ENCODE results near the gene CAGE1. TPM values are rescaled to one million over a fixed set of nuclear protein-coding genes. Genes with fewer than 3 reads are reported as not detected.

CAGE1 gene
- total and polyA plus RNA-seq, 4 experiments from 2014 or later, result 0.05 to 0.33 (median 0.17) TPM; not detected in 1

- peak overlapping the region; percentile 92 to 97 (median 94) for H3K4me3 Mint-ChIP-seq
- Histone ChIP-seq H3K4me1 (ENCODE audit: insufficient read depth, low read length) (peaks cover 30% of the 10 kb centered on the region), H3K4me3 (ENCODE audit: low read length in 2 of 2) (peak overlapping the region; percentile 91 to 99), H3K27me3 (ENCODE audit: insufficient read depth, low read length) (no peaks in the 10 kb centered on the region), H3K9me3 (ENCODE audit: control insufficient read depth in 1 of 2, low read length in 2 of 2) (no peaks in the 10 kb centered on the region), H3K27ac (ENCODE audit: low read depth, low read length) (peak overlapping the region; percentile 94), H3K36me3 (ENCODE audit: insufficient read depth, low read length) (no peaks in the 10 kb centered on the region)
- peak overlapping the region; percentile 97 to 100 (median 100) for H3K27ac Mint-ChIP-seq
- CTCF ChIA-PET (ENCODE audit: partially characterized antibody), result interaction anchor here (1.5 to 4.2 kb wide), 3 partner anchors 74 to 114 kb away, joined by 4 to 27 read pairs (median 6); no protein-coding TSS in a partner anchor
- no peaks in the 10 kb centered on the region for H3K27me3 Mint-ChIP-seq
- POLR2A ChIA-PET (ENCODE audit: partially characterized antibody), result interaction anchor here (0.5 to 3.1 kb wide), 8 partner anchors 10 to 674 kb away, joined by 3 to 37 read pairs (median 4); partner anchors contain the start of genes BLOC1S5, SNRNP48 and SSR1
- peak in 2 of 5 donors; percentile 63 to 83 for DNase-seq
- H3K9me3 Mint-ChIP-seq, result no peaks in the 10 kb centered on the region
- intact Hi-C loops (cut with micrococcal nuclease), result loop anchor here (10.0 kb wide), 1 partner anchor 1044 kb away; the partner anchor contains the start of gene SLC35B3
- H3K36me3 Mint-ChIP-seq, result peaks cover 20 to 32% of the 10 kb centered on the region in 2 donors
- H3K4me1 Mint-ChIP-seq, result peaks cover 32 to 51% (median 42%) of the 10 kb centered on the region in 4 donors
Observed at GRCh38 chr6:7390226-7390878, 810 bp upstream of the CAGE1 start.

- Histone ChIP-seq H3K4me3 (ENCODE audit: low read length in 2 of 2) (peak overlapping the region; percentile 91 to 99), H3K27me3 (ENCODE audit: insufficient read depth, low read length) (no peaks in the 10 kb centered on the region), H3K4me1 (ENCODE audit: insufficient read depth, low read length) (peaks cover 30% of the 10 kb centered on the region), H3K36me3 (ENCODE audit: insufficient read depth, low read length) (no peaks in the 10 kb centered on the region), H3K27ac (ENCODE audit: low read depth, low read length) (peak overlapping the region; percentile 94), H3K9me3 (ENCODE audit: control insufficient read depth in 1 of 2, low read length in 2 of 2) (no peaks in the 10 kb centered on the region)
- Mint-ChIP-seq H3K4me1 (peaks cover 32 to 51% (median 42%) of the 10 kb centered on the region in 4 donors), H3K4me3 (peak overlapping the region; percentile 92 to 97 (median 94)), H3K36me3 (peaks cover 13 to 25% of the 10 kb centered on the region in 2 donors), H3K9me3 (peaks cover 0 to 2% (median 0%) of the 10 kb centered on the region in 8 donors), H3K27ac (peak overlapping the region; percentile 97 to 100 (median 100)), H3K27me3 (no peaks in the 10 kb centered on the region)
- intact Hi-C loops (cut with micrococcal nuclease), result loop anchor here (1.0 to 2.0 kb wide), 4 partner anchors 76 to 675 kb away; partner anchors contain the start of genes BLOC1S5, SNRNP48 and SSR1
- DNase-seq, result no peak
- CTCF ChIA-PET (ENCODE audit: partially characterized antibody), result interaction anchor here (1.5 to 4.2 kb wide), 3 partner anchors 73 to 113 kb away, joined by 4 to 27 read pairs (median 6); no protein-coding TSS in a partner anchor
- POLR2A ChIA-PET (ENCODE audit: partially characterized antibody), result interaction anchor here (0.9 to 3.1 kb wide), 7 partner anchors 11 to 675 kb away, joined by 3 to 37 read pairs (median 4); partner anchors contain the start of genes BLOC1S5, SNRNP48 and SSR1
Observed at GRCh38 chr6:7389162-7389450, 436 bp downstream of the CAGE1 start.

- H3K27ac Mint-ChIP-seq, result peak overlapping the region in 1 of 7 donors; percentile 15
- ChIA-PET POLR2A (ENCODE audit: partially characterized antibody) (no interaction called here), CTCF (ENCODE audit: partially characterized antibody) (no interaction called here)
- H3K4me1 Mint-ChIP-seq, result no peaks in the 10 kb centered on the region
- peaks cover 0 to 2% (median 0%) of the 10 kb centered on the region in 8 donors for H3K9me3 Mint-ChIP-seq
- no peak overlapping the region for H3K27ac ChIP-seq (ENCODE audit: low read depth, low read length)
- no peak overlapping the region for H3K4me3 Mint-ChIP-seq
- intact Hi-C loops (cut with micrococcal nuclease), result no loop called here
- no peak overlapping the region for H3K4me3 ChIP-seq (ENCODE audit: low read length in 2 of 2)
- H3K27me3 ChIP-seq (ENCODE audit: insufficient read depth, low read length), result no peaks in the 10 kb centered on the region
- H3K27me3 Mint-ChIP-seq, result peaks cover 5% of the 10 kb centered on the region in 2 donors
- no peaks in the 10 kb centered on the region for H3K4me1 ChIP-seq (ENCODE audit: insufficient read depth, low read length)
- DNase-seq, result no peak
- H3K36me3 Mint-ChIP-seq, result no peaks in the 10 kb centered on the region
- no peaks in the 10 kb centered on the region for H3K36me3 ChIP-seq (ENCODE audit: insufficient read depth, low read length)
- H3K9me3 ChIP-seq (ENCODE audit: control insufficient read depth in 1 of 2, low read length in 2 of 2), result no peaks in the 10 kb centered on the region
Observed at GRCh38 chr6:7381092-7381491, 8.4 kb downstream of the CAGE1 start.

GRCh38 chr6:7378740-7379139 lies 10.8 kb downstream of the CAGE1 start:
- CTCF ChIA-PET (ENCODE audit: partially characterized antibody), result no interaction called here
- Mint-ChIP-seq H3K4me1 (no peaks in the 10 kb centered on the region), H3K9me3 (no peaks in the 10 kb centered on the region), H3K36me3 (no peaks in the 10 kb centered on the region), H3K27me3 (peaks cover 5% of the 10 kb centered on the region in 2 donors), H3K27ac (no peak overlapping the region), H3K4me3 (no peak overlapping the region)
- POLR2A ChIA-PET (ENCODE audit: partially characterized antibody), result no interaction called here
- no peak for DNase-seq
- no peak overlapping the region for H3K27ac ChIP-seq (ENCODE audit: low read depth, low read length)
- intact Hi-C loops (cut with micrococcal nuclease), result no loop called here
- H3K27me3 ChIP-seq (ENCODE audit: insufficient read depth, low read length), result no peaks in the 10 kb centered on the region
- H3K4me1 ChIP-seq (ENCODE audit: insufficient read depth, low read length), result no peaks in the 10 kb centered on the region
- H3K36me3 ChIP-seq (ENCODE audit: insufficient read depth, low read length), result no peaks in the 10 kb centered on the region
- no peaks in the 10 kb centered on the region for H3K9me3 ChIP-seq (ENCODE audit: control insufficient read depth in 1 of 2, low read length in 2 of 2)
- no peak overlapping the region for H3K4me3 ChIP-seq (ENCODE audit: low read length in 2 of 2)

- Mint-ChIP-seq H3K9me3 (no peaks in the 10 kb centered on the region), H3K27ac (no peak overlapping the region), H3K4me1 (no peaks in the 10 kb centered on the region), H3K4me3 (no peak overlapping the region), H3K36me3 (no peaks in the 10 kb centered on the region), H3K27me3 (peaks cover 5 to 6% of the 10 kb centered on the region in 2 donors)
- Histone ChIP-seq H3K4me3 (ENCODE audit: low read length in 2 of 2) (no peak overlapping the region), H3K9me3 (ENCODE audit: control insufficient read depth in 1 of 2, low read length in 2 of 2) (no peaks in the 10 kb centered on the region), H3K27ac (ENCODE audit: low read depth, low read length) (no peak overlapping the region), H3K36me3 (ENCODE audit: insufficient read depth, low read length) (no peaks in the 10 kb centered on the region), H3K27me3 (ENCODE audit: insufficient read depth, low read length) (no peaks in the 10 kb centered on the region), H3K4me1 (ENCODE audit: insufficient read depth, low read length) (no peaks in the 10 kb centered on the region)
- DNase-seq, result no peak
- ChIA-PET CTCF (ENCODE audit: partially characterized antibody) (no interaction called here), POLR2A (ENCODE audit: partially characterized antibody) (no interaction called here)
- intact Hi-C loops (cut with micrococcal nuclease), result no loop called here
Observed at GRCh38 chr6:7377961-7378360, 11.6 kb downstream of the CAGE1 start.

GRCh38 chr6:7373739-7374138 lies 15.8 kb downstream of the CAGE1 start:
- Histone ChIP-seq H3K27ac (ENCODE audit: low read depth, low read length) (no peak overlapping the region), H3K27me3 (ENCODE audit: insufficient read depth, low read length) (no peaks in the 10 kb centered on the region), H3K36me3 (ENCODE audit: insufficient read depth, low read length) (no peaks in the 10 kb centered on the region), H3K9me3 (ENCODE audit: control insufficient read depth in 1 of 2, low read length in 2 of 2) (no peaks in the 10 kb centered on the region), H3K4me1 (ENCODE audit: insufficient read depth, low read length) (no peaks in the 10 kb centered on the region), H3K4me3 (ENCODE audit: low read length in 2 of 2) (no peak overlapping the region)
- H3K36me3 Mint-ChIP-seq, result no peaks in the 10 kb centered on the region
- H3K4me3 Mint-ChIP-seq, result peak overlapping the region in 1 of 8 donors; percentile 21
- no peaks in the 10 kb centered on the region for H3K4me1 Mint-ChIP-seq
- H3K9me3 Mint-ChIP-seq, result no peaks in the 10 kb centered on the region
- ChIA-PET CTCF (ENCODE audit: partially characterized antibody) (no interaction called here), POLR2A (ENCODE audit: partially characterized antibody) (no interaction called here)
- intact Hi-C loops (cut with micrococcal nuclease), result no loop called here
- no peak overlapping the region for H3K27ac Mint-ChIP-seq
- DNase-seq, result no peak
- H3K27me3 Mint-ChIP-seq, result peaks cover 5% of the 10 kb centered on the region in 2 donors

- H3K9me3 ChIP-seq (ENCODE audit: control insufficient read depth in 1 of 2, low read length in 2 of 2), result no peaks in the 10 kb centered on the region
- H3K9me3 Mint-ChIP-seq, result no peaks in the 10 kb centered on the region
- no peak overlapping the region for H3K4me3 ChIP-seq (ENCODE audit: low read length in 2 of 2)
- H3K36me3 ChIP-seq (ENCODE audit: insufficient read depth, low read length), result no peaks in the 10 kb centered on the region
- no peaks in the 10 kb centered on the region for H3K4me1 ChIP-seq (ENCODE audit: insufficient read depth, low read length)
- no peak overlapping the region for H3K27ac ChIP-seq (ENCODE audit: low read depth, low read length)
- no peaks in the 10 kb centered on the region for H3K27me3 ChIP-seq (ENCODE audit: insufficient read depth, low read length)
- H3K27ac Mint-ChIP-seq, result no peak overlapping the region
- H3K4me1 Mint-ChIP-seq, result no peaks in the 10 kb centered on the region
- DNase-seq, result no peak
- peaks cover 2 to 4% of the 10 kb centered on the region in 2 donors for H3K27me3 Mint-ChIP-seq
- POLR2A ChIA-PET (ENCODE audit: partially characterized antibody), result no interaction called here
- no peak overlapping the region for H3K4me3 Mint-ChIP-seq
- no peaks in the 10 kb centered on the region for H3K36me3 Mint-ChIP-seq
- intact Hi-C loops (cut with micrococcal nuclease), result no loop called here
- CTCF ChIA-PET (ENCODE audit: partially characterized antibody), result no interaction called here
Observed at GRCh38 chr6:7367408-7367807, 22.1 kb downstream of the CAGE1 start.

Data from CD4-positive, alpha-beta memory T cell (primary cell).